Fibroblast of upper back skin (primary cell): ENCODE results near the gene MTUS2.
"Not testable (repeated sequence)": the region's sequence is repeated elsewhere in the genome, so short reads cannot be mapped to it uniquely, and the experiment has no call there.

Source experiments
- DNase-seq: peaks from one replicate; pipeline ENCODE4 v3.0.0-alpha.2; 2013

The MTUS2 gene

GRCh38 chr13:29174093-29174492, 354.0 kb downstream of the MTUS2 start:
- no peak for DNase-seq

GRCh38 chr13:29175250-29175873, 355.2 kb downstream of the MTUS2 start:
- no peak for DNase-seq

GRCh38 chr13:29180055-29180454, 359.9 kb downstream of the MTUS2 start:
- no peak for DNase-seq

GRCh38 chr13:29182216-29182615, 362.1 kb downstream of the MTUS2 start:
- DNase-seq: no peak

- no peak for DNase-seq
Measured at GRCh38 chr13:29185926-29186325, 365.8 kb downstream of the MTUS2 start.

GRCh38 chr13:29187584-29187983, 367.4 kb downstream of the MTUS2 start:
- no peak for DNase-seq

- DNase-seq: no peak
Measured at GRCh38 chr13:29190298-29190697, 370.2 kb downstream of the MTUS2 start.

GRCh38 chr13:29193083-29193482, 372.9 kb downstream of the MTUS2 start:
- no peak for DNase-seq

- no peak for DNase-seq
Measured at GRCh38 chr13:29195456-29195855, 375.3 kb downstream of the MTUS2 start.

GRCh38 chr13:29196409-29197074, 376.4 kb downstream of the MTUS2 start:
- no peak for DNase-seq

- not testable (repeated sequence) for DNase-seq
Measured at GRCh38 chr13:29202753-29203152, 382.6 kb downstream of the MTUS2 start.

- no peak for DNase-seq
Measured at GRCh38 chr13:29204651-29205050, 384.5 kb downstream of the MTUS2 start.

- no peak for DNase-seq
Measured at GRCh38 chr13:29210676-29211075, 390.5 kb downstream of the MTUS2 start.

- DNase-seq: not testable (repeated sequence)
Measured at GRCh38 chr13:29211162-29211561, 391.0 kb downstream of the MTUS2 start.

- DNase-seq: no peak
Measured at GRCh38 chr13:29222458-29222857, 402.3 kb downstream of the MTUS2 start.

- no peak for DNase-seq
Measured at GRCh38 chr13:29224206-29224605, 404.1 kb downstream of the MTUS2 start.

GRCh38 chr13:29227576-29227975, 407.4 kb downstream of the MTUS2 start:
- no peak for DNase-seq

GRCh38 chr13:29230299-29230845, 410.2 kb downstream of the MTUS2 start:
- DNase-seq: no peak

GRCh38 chr13:29239653-29240525, 419.8 kb downstream of the MTUS2 start:
- no peak for DNase-seq

- DNase-seq: no peak
Measured at GRCh38 chr13:29254626-29255370, 434.7 kb downstream of the MTUS2 start.

- DNase-seq: no peak
Measured at GRCh38 chr13:29255567-29255966, 435.4 kb downstream of the MTUS2 start.

- DNase-seq: no peak
Measured at GRCh38 chr13:29260684-29261083, 440.5 kb downstream of the MTUS2 start.

- no peak for DNase-seq
Measured at GRCh38 chr13:29266261-29266660, 446.1 kb downstream of the MTUS2 start.
